T1000 (cell line): ENCODE measurements around the gene NPFFR1.
A peak's percentile ranks its signal among the peaks of the same experiment; 100 is the strongest.
"Not testable (repeated sequence)": the region's sequence is repeated elsewhere in the genome, so short reads cannot be mapped to it uniquely, and the experiment has no call there.

ENCODE experiments used
- DNase-seq: peaks from one replicate; lab custom pipeline; 2025; ENCODE audit warnings: mixed read lengths; lab: John Stamatoyannopoulos, UW

The NPFFR1 gene

GRCh38 chr10:70255329-70256299 is 28.2 kb downstream of the NPFFR1 start:
- no peak for DNase-seq

GRCh38 chr10:70254778-70255328 is 29.0 kb downstream of the NPFFR1 start:
- no peak for DNase-seq

- DNase-seq = no peak
Observed at GRCh38 chr10:70253878-70254765, 29.7 kb downstream of the NPFFR1 start.

GRCh38 chr10:70250961-70251680 is 32.7 kb downstream of the NPFFR1 start:
- DNase-seq = no peak

- DNase-seq = no peak
Observed at GRCh38 chr10:70247360-70247759, 36.4 kb downstream of the NPFFR1 start.

GRCh38 chr10:70241081-70241480 is 42.7 kb downstream of the NPFFR1 start:
- no peak for DNase-seq

GRCh38 chr10:70239986-70240385 is 43.8 kb downstream of the NPFFR1 start:
- DNase-seq = not testable (repeated sequence)

GRCh38 chr10:70239077-70239976 is 44.5 kb downstream of the NPFFR1 start:
- not testable (repeated sequence) for DNase-seq

- not testable (repeated sequence) for DNase-seq
Observed at GRCh38 chr10:70237958-70238536, 45.8 kb downstream of the NPFFR1 start.

- no peak for DNase-seq
Observed at GRCh38 chr10:70234668-70235447, 48.9 kb downstream of the NPFFR1 start.

- no peak for DNase-seq
Observed at GRCh38 chr10:70233939-70234300, 49.9 kb downstream of the NPFFR1 start.

GRCh38 chr10:70233109-70233938 is 50.5 kb downstream of the NPFFR1 start, which contains the start of gene PPA1:
Gene PPA1 (minus strand): TSS chr10:70233429. CDS start chr10:70233327, 102 bp downstream.
- DNase-seq = peak; percentile 97

- no peak for DNase-seq
Observed at GRCh38 chr10:70232859-70233108, 51.0 kb downstream of the NPFFR1 start.

GRCh38 chr10:70232155-70232858 is 51.5 kb downstream of the NPFFR1 start:
- no peak for DNase-seq

- DNase-seq = no peak
Observed at GRCh38 chr10:70228491-70228890, 55.3 kb downstream of the NPFFR1 start.

GRCh38 chr10:70227548-70228320 is 56.1 kb downstream of the NPFFR1 start:
- DNase-seq = no peak

- DNase-seq = no peak
Observed at GRCh38 chr10:70223728-70224127, 60.1 kb downstream of the NPFFR1 start.
